K562 (cell line): Measurements from ENCODE around the gene HOXB3. TPM values are rescaled to one million over a fixed set of nuclear protein-coding genes. Genes with fewer than 3 reads are reported as not detected.

ENCODE experiments used
- ATAC-seq: fragments of 200-7000 bp; cut with Tn5 transposase; 3 replicates; pipeline ENCODE4 v1.9.1; 2020; ENCODE audit warnings: moderate library complexity
- BruUV-seq: library from RNA; stranded (reverse); fragments of 400-500 nt; replicated peaks from 2 replicates; lab custom pipeline; 2021; lab: Mats Ljungman, UMichigan
- CTCF ChIA-PET: fragments of 300-600 bp; formaldehyde crosslinking; extraction: SDS; loops from one replicate; lab custom pipeline; 2021; ENCODE audit warnings: low intra/inter-chr PET ratio; lab: Yijun Ruan, JAX
- POLR2A ChIA-PET: fragments of 300-600, 350-650 bp; sonication (Branson Sonifier 250); formaldehyde crosslinking; extraction: SDS; loops from one replicate; lab custom pipeline; 2021; ENCODE audit warnings: antibody characterized with exemption, inconsistent platforms; lab: Yijun Ruan, JAX
- DNase-seq, 4 experiments: peaks; one replicate each; pipeline versions ENCODE4 v3.0.0 to v3.0.0-alpha.2; 2011 to 2018; ENCODE audit warnings: low spot score in 3 of 4, mixed read lengths in 3 of 4; ENCODE audit errors: extremely low read depth in 1 of 4
- FAIRE-seq: peaks from 2 replicates; lab custom pipeline; 2011; peaks lifted over from hg19 to GRCh38; lab: Jason Lieb, UNC
- H2AFZ ChIP-seq: 2 replicates; pipeline ENCODE4 v1.6.0; 2011; ENCODE audit warnings: low read depth, low read length, control low read depth, inconsistent platforms
- H3K27ac ChIP-seq: fragments of 200-600 bp; 3 replicates; pipeline ENCODE4 v1.8.0; 2011; ENCODE audit warnings: low read depth, mild to moderate bottlenecking, control low read depth, inconsistent platforms, low read length, moderate library complexity, mixed read lengths; ENCODE audit errors: extremely low read depth
- H3K27me3 ChIP-seq, 2 experiments: fragments of 300-600 bp in 1 of 2; 2 replicates in 1 of 2; 3 replicates in 1 of 2; pipeline versions ENCODE4 v1.6.0 to v1.8.0; 2011; ENCODE audit warnings: inconsistent platforms in 2 of 2, low read length in 2 of 2, mild to moderate bottlenecking in 1 of 2, mixed read lengths in 1 of 2, moderate library complexity in 1 of 2; ENCODE audit not compliant: control insufficient read depth in 2 of 2, insufficient read depth in 2 of 2
- H3K36me3 ChIP-seq: fragments of 300-600 bp; 3 replicates; pipeline ENCODE4 v1.8.0; 2011; ENCODE audit warnings: mild to moderate bottlenecking, low read length, inconsistent platforms; ENCODE audit not compliant: control insufficient read depth, insufficient read depth
- H3K4me1 ChIP-seq, 2 experiments: fragments of 200-600 bp in 1 of 2; replicated peaks in 1 of 2; 2 replicates in 1 of 2; 3 replicates in 1 of 2; pipeline versions ENCODE4 v1.5.1 to v1.8.0; 2011; ENCODE audit warnings: inconsistent platforms in 2 of 2, low read length in 2 of 2, mild to moderate bottlenecking in 1 of 2, mixed read lengths in 1 of 2, moderate library complexity in 1 of 2; ENCODE audit not compliant: control insufficient read depth in 2 of 2, insufficient read depth in 2 of 2
- H3K4me2 ChIP-seq: 2 replicates; pipeline ENCODE4 v1.6.1; 2011; ENCODE audit warnings: low read length, control low read depth, inconsistent platforms, mixed read lengths; ENCODE audit not compliant: insufficient read depth
- H3K4me3 ChIP-seq: fragments of 200-600 bp; sonication (generic), shearing (Covaris generic); 2 replicates; pipeline ENCODE4 v1.5.1; 2016; ENCODE audit warnings: control low read depth, inconsistent platforms
- H3K79me2 ChIP-seq: fragments of 200-600 bp; 3 replicates; pipeline ENCODE4 v1.8.0; 2011; ENCODE audit warnings: low read length, inconsistent platforms; ENCODE audit not compliant: control insufficient read depth, insufficient read depth
- H3K9ac ChIP-seq, 2 experiments: 2 replicates each; pipeline versions ENCODE4 v1.6.0 to v1.6.1; 2011; ENCODE audit warnings: low read depth in 2 of 2, low read length in 2 of 2, control low read depth in 1 of 2, inconsistent platforms in 1 of 2, mild to moderate bottlenecking in 1 of 2, mixed read lengths in 1 of 2; ENCODE audit not compliant: insufficient read depth in 1 of 2
- H3K9me1 ChIP-seq: one replicate; pipeline ENCODE4 v1.6.0; 2011; ENCODE audit warnings: inconsistent platforms, mild to moderate bottlenecking, low read length, moderate library complexity; ENCODE audit not compliant: control insufficient read depth, insufficient read depth
- H3K9me3 ChIP-seq: replicated peaks from 2 replicates; pipeline ENCODE4 v1.5.1; 2011; ENCODE audit warnings: low read depth, low read length, inconsistent platforms; ENCODE audit not compliant: control insufficient read depth, insufficient read depth
- H4K20me1 ChIP-seq: replicated peaks from 2 replicates; pipeline ENCODE4 v1.6.1; 2011; ENCODE audit warnings: low read length, inconsistent platforms, mixed read lengths; ENCODE audit not compliant: control insufficient read depth, insufficient read depth
- BCL6 ChIP-seq: fragments of 250-450 bp; sonication (Bioruptor Pico); IDR thresholded peaks from 2 replicates; pipeline ENCODE4 v1.4.0; 2020
- FOXP4 ChIP-seq: sonication (generic); formaldehyde crosslinking; IDR thresholded peaks from 2 replicates; pipeline ENCODE4 v1.8.0; 2022; ENCODE audit warnings: mild to moderate bottlenecking, missing genetic modification reagents, borderline replicate concordance
- PRMT5 ChIP-seq: sonication (generic); formaldehyde crosslinking; IDR thresholded peaks from 2 replicates; pipeline ENCODE4 v1.5.0; 2020; ENCODE audit warnings: missing genetic modification reagents
- PTRF ChIP-seq: fragments of 450-650 bp; IDR thresholded peaks from 2 replicates; pipeline ENCODE4 v1.6.1; 2016; ENCODE audit warnings: mild to moderate bottlenecking, missing genetic modification characterization, missing compliant biosample characterization
- RB1 ChIP-seq: fragments of 450-650 bp; IDR thresholded peaks from 2 replicates; pipeline ENCODE4 v1.6.1; 2017; ENCODE audit warnings: low read depth, mild to moderate bottlenecking
- RBM14 ChIP-seq: fragments of 200-400 bp; formaldehyde crosslinking; IDR thresholded peaks from 2 replicates; pipeline ENCODE4 v1.6.1; 2018; ENCODE audit warnings: low read depth, mild to moderate bottlenecking, low read length, moderate library complexity, borderline replicate concordance; ENCODE audit not compliant: insufficient read depth
- ZNF124 ChIP-seq: sonication (generic); formaldehyde crosslinking; IDR thresholded peaks from 2 replicates; pipeline ENCODE4 v1.8.1; 2022; ENCODE audit warnings: missing genetic modification reagents
- ZNF639 ChIP-seq, 2 experiments: fragments of 200-800 bp in 1 of 2; sonication (Bioruptor generic) in 1 of 2; sonication (generic) in 1 of 2; formaldehyde crosslinking in 1 of 2; IDR thresholded peaks in 1 of 2; conservative IDR thresholded peaks in 1 of 2; 2 replicates each; pipeline versions ENCODE4 v1.5.0 to v1.6.1; 2016 to 2020; ENCODE audit warnings: missing compliant biosample characterization in 1 of 2, missing genetic modification characterization in 1 of 2, missing genetic modification reagents in 1 of 2
- WGBS: fragments of 100-300 bp; shearing (Covaris generic); methylation state at CpG from one replicate; pipeline ENCODE4 v1.1.6; 2016; ENCODE audit warnings: low coverage, mixed read lengths; ENCODE audit not compliant: insufficient coverage; ENCODE audit errors: missing lambda C conversion rate; 5-methylcytosine and 5-hydroxymethylcytosine counted together
- in situ Hi-C: fragments of 300-500 bp; cut with MboI; formaldehyde crosslinking; loops from 4 replicates; pipeline ENCODE4 v1.15.0; 2018; ENCODE audit warnings: inconsistent platforms, mixed read lengths
- intact Hi-C: fragments of 100-400 bp; cut with micrococcal nuclease; formaldehyde crosslinking; loops from 2 replicates; pipeline ENCODE4 v1.14.2; 2022
- polyA plus RNA-seq, 8 experiments: library from polyadenylated mRNA; depleted of rRNA in 4 of 8; stranded (reverse) in 5 of 8; unstranded in 3 of 8; fragments of >200 nt; fragmentation: Nextera tagmentation in 2 of 8; fragmentation: Illumina TruSeq in 1 of 8; extraction: Ambion mirVana in 2 of 8; extraction: Trizol in 1 of 8; gene quantifications; 2 replicates each; pipeline versions ENCODE4 v1.2.1 to v1.2.3, GENCODE V29; 2011 to 2014; ENCODE audit warnings: inconsistent platforms in 1 of 8, missing spikeins in 1 of 8
- total RNA-seq, 7 experiments: library from RNA; depleted of rRNA in 6 of 7; stranded (reverse); fragments of >200 nt in 6 of 7; fragmentation: Illumina TruSeq in 2 of 7; extraction: Trizol in 2 of 7; gene quantifications; 2 replicates each; pipeline versions ENCODE4 v1.2.1 to v1.2.3, GENCODE V29; 2011 to 2021; ENCODE audit warnings: low replicate concordance in 1 of 7

The HOXB3 gene
- total and polyA plus RNA-seq, 9 of the 15 experiments (the other 6 are each of a cell fraction or from before 2014, with no cell fraction given) = 2.4 to 41.3 (median 20.2) TPM

- FAIRE-seq = no peak
- H2AFZ ChIP-seq = no peak overlapping the region
- peaks cover 6% of the 10 kb centered on the region for H3K9me1 ChIP-seq
- peaks cover 73% of the 10 kb centered on the region; the same call in 2 of the 3 replicates for H3K36me3 ChIP-seq
- no peak overlapping the region; the same call in 2 of the 3 replicates for H3K27ac ChIP-seq
- ATAC-seq = no peak
- peaks cover 46% of the 10 kb centered on the region for H3K79me2 ChIP-seq
- WGBS = 91% methylated on average over 2 of the region's 2 CpGs
- no peak overlapping the region for H3K4me3 ChIP-seq
- TF ChIP-seq RBM14 = no peak
- TF ChIP-seq PRMT5 = no peak
- TF ChIP-seq PTRF (tag) = no peak
- no peak for TF ChIP-seq ZNF639 (CRISPR knock-in tag; conservative IDR thresholded peaks at IDR 0.05 in 1 of 2, IDR thresholded peaks at IDR 0.05 in 1 of 2)
- TF ChIP-seq RB1 = no peak
- TF ChIP-seq ZNF124 (CRISPR knock-in tag) = no peak
- no peak for TF ChIP-seq BCL6 (CRISPR knock-in tag)
- TF ChIP-seq FOXP4 (CRISPR knock-in tag) = no peak
- no peak for DNase-seq
- no peaks in the 10 kb centered on the region for H3K27me3 ChIP-seq
- ChIA-PET CTCF (no interaction called here), POLR2A (interaction anchor here (1.2 to 2.1 kb wide), 2 partner anchors 9 to 11 kb away, joined by 8 to 12 read pairs; no protein-coding TSS in a partner anchor)
- H4K20me1 ChIP-seq = no peaks in the 10 kb centered on the region
- H3K9me3 ChIP-seq = no peaks in the 10 kb centered on the region
- no peak overlapping the region for H3K4me2 ChIP-seq
- BruUV-seq = no TSS peak
- peaks cover 38 to 44% of the 10 kb centered on the region in 2 experiments for H3K4me1 ChIP-seq
- H3K9ac ChIP-seq = peak overlapping the region in 1 of 2 experiments; percentile 54; a peak in 1 of 4 replicates
- in situ Hi-C loops (no loop called here), intact Hi-C loops (no loop called here)
Measured at GRCh38 chr17:48558831-48559121, 31.3 kb downstream of the HOXB3 start.
